ENCODE measurements around the gene TMEM129.
A peak's percentile ranks its signal among the peaks of the same experiment; 100 is the strongest.

Gene TMEM129

GRCh38 chr4:1721666-1722550 is 785 bp upstream of the TMEM129 start:
- H3K27ac ChIP-seq (ENCODE audit: insufficient read depth, low read depth, low read length, poor library complexity, severe bottlenecking), result no peak overlapping the region

GRCh38 chr4:1720163-1720983 is 750 bp downstream of the TMEM129 start:
- 3 to 4% methylated on average over 79 of the region's 79 CpGs for WGBS, 2 experiments
- peak overlapping the region; percentile 36 for H3K27ac ChIP-seq (ENCODE audit: insufficient read depth, low read depth, low read length, poor library complexity, severe bottlenecking)
- H3K4me3 ChIP-seq (ENCODE audit: insufficient read depth, low read depth, low read length), result peak overlapping the region; percentile 89
- H3K27me3 ChIP-seq (ENCODE audit: control insufficient read depth, insufficient read depth, low read length, poor library complexity, severe bottlenecking), result no peaks in the 10 kb centered on the region
- peaks cover 21% of the 10 kb centered on the region for H3K4me1 ChIP-seq (ENCODE audit: control insufficient read depth, insufficient read depth, low read length)
- H3K9me3 ChIP-seq (ENCODE audit: control insufficient read depth, low read length), result no peaks in the 10 kb centered on the region
- H3K36me3 ChIP-seq (ENCODE audit: control insufficient read depth, insufficient read depth, low read length), result peaks cover 14% of the 10 kb centered on the region

More at GRCh38 chr4:1721666-1722550, 785 bp upstream of the TMEM129 start:
- H3K9me3 ChIP-seq (ENCODE audit: control insufficient read depth, low read length), result no peaks in the 10 kb centered on the region
- H3K4me1 ChIP-seq (ENCODE audit: control insufficient read depth, insufficient read depth, low read length), result peaks cover 25% of the 10 kb centered on the region
- 2 to 3% methylated on average over 61 of the region's 61 CpGs for WGBS, 2 experiments
- H3K4me3 ChIP-seq (ENCODE audit: insufficient read depth, low read depth, low read length), result peak overlapping the region; percentile 89
- peaks cover 19% of the 10 kb centered on the region for H3K36me3 ChIP-seq (ENCODE audit: control insufficient read depth, insufficient read depth, low read length)
- H3K27me3 ChIP-seq (ENCODE audit: control insufficient read depth, insufficient read depth, low read length, poor library complexity, severe bottlenecking), result no peaks in the 10 kb centered on the region

GRCh38 chr4:1718095-1718850 is 2.9 kb downstream of the TMEM129 start:
- Histone ChIP-seq H3K9me3 (ENCODE audit: control insufficient read depth, low read length) (no peaks in the 10 kb centered on the region), H3K36me3 (ENCODE audit: control insufficient read depth, insufficient read depth, low read length) (no peaks in the 10 kb centered on the region)
- WGBS, 2 experiments, result 95% methylated on average over 31 of the region's 31 CpGs

GRCh38 chr4:1717129-1718094 is 3.7 kb downstream of the TMEM129 start:
- no peaks in the 10 kb centered on the region for H3K27me3 ChIP-seq (ENCODE audit: control insufficient read depth, insufficient read depth, low read length, poor library complexity, severe bottlenecking)
- H3K27ac ChIP-seq (ENCODE audit: insufficient read depth, low read depth, low read length, poor library complexity, severe bottlenecking), result no peak overlapping the region
- no peak overlapping the region for H3K4me3 ChIP-seq (ENCODE audit: insufficient read depth, low read depth, low read length)
- no peaks in the 10 kb centered on the region for H3K36me3 ChIP-seq (ENCODE audit: control insufficient read depth, insufficient read depth, low read length)
- H3K9me3 ChIP-seq (ENCODE audit: control insufficient read depth, low read length), result no peaks in the 10 kb centered on the region
- WGBS, 2 experiments, result 95 to 96% methylated on average over 32 of the region's 32 CpGs
- H3K4me1 ChIP-seq (ENCODE audit: control insufficient read depth, insufficient read depth, low read length), result peaks cover 14% of the 10 kb centered on the region

More at GRCh38 chr4:1718095-1718850, 2.9 kb downstream of the TMEM129 start:
- H3K27me3 ChIP-seq (ENCODE audit: control insufficient read depth, insufficient read depth, low read length, poor library complexity, severe bottlenecking), result no peaks in the 10 kb centered on the region
- no peak overlapping the region for H3K4me3 ChIP-seq (ENCODE audit: insufficient read depth, low read depth, low read length)
- H3K4me1 ChIP-seq (ENCODE audit: control insufficient read depth, insufficient read depth, low read length), result peaks cover 21% of the 10 kb centered on the region
- H3K27ac ChIP-seq (ENCODE audit: insufficient read depth, low read depth, low read length, poor library complexity, severe bottlenecking), result no peak overlapping the region

- Histone ChIP-seq H3K27me3 (ENCODE audit: control insufficient read depth, insufficient read depth, low read length, poor library complexity, severe bottlenecking) (no peaks in the 10 kb centered on the region), H3K4me3 (ENCODE audit: insufficient read depth, low read depth, low read length) (no peak overlapping the region), H3K27ac (ENCODE audit: insufficient read depth, low read depth, low read length, poor library complexity, severe bottlenecking) (no peak overlapping the region), H3K4me1 (ENCODE audit: control insufficient read depth, insufficient read depth, low read length) (peaks cover 9% of the 10 kb centered on the region), H3K9me3 (ENCODE audit: control insufficient read depth, low read length) (no peaks in the 10 kb centered on the region), H3K36me3 (ENCODE audit: control insufficient read depth, insufficient read depth, low read length) (no peaks in the 10 kb centered on the region)
- WGBS, 2 experiments, result 90 to 93% methylated on average over 15 of the region's 15 CpGs
These were observed 4.8 kb downstream of the TMEM129 start for GRCh38 chr4:1716065-1716945.

- no peak overlapping the region for H3K4me3 ChIP-seq (ENCODE audit: insufficient read depth, low read depth, low read length)
- H3K4me1 ChIP-seq (ENCODE audit: control insufficient read depth, insufficient read depth, low read length), result peaks cover 8% of the 10 kb centered on the region
- 90 to 93% methylated on average over 16 of the region's 16 CpGs for WGBS, 2 experiments
- H3K27ac ChIP-seq (ENCODE audit: insufficient read depth, low read depth, low read length, poor library complexity, severe bottlenecking), result no peak overlapping the region
- H3K9me3 ChIP-seq (ENCODE audit: control insufficient read depth, low read length), result no peaks in the 10 kb centered on the region
- no peaks in the 10 kb centered on the region for H3K36me3 ChIP-seq (ENCODE audit: control insufficient read depth, insufficient read depth, low read length)
- H3K27me3 ChIP-seq (ENCODE audit: control insufficient read depth, insufficient read depth, low read length, poor library complexity, severe bottlenecking), result no peaks in the 10 kb centered on the region
These were observed 5.9 kb downstream of the TMEM129 start for GRCh38 chr4:1715002-1715758.

GRCh38 chr4:1714303-1715001 is 6.7 kb downstream of the TMEM129 start:
- 84 to 87% methylated on average over 9 of the region's 9 CpGs for WGBS, 2 experiments

More at GRCh38 chr4:1714303-1715001, 6.7 kb downstream of the TMEM129 start:
- Histone ChIP-seq H3K36me3 (ENCODE audit: control insufficient read depth, insufficient read depth, low read length) (no peaks in the 10 kb centered on the region), H3K4me3 (ENCODE audit: insufficient read depth, low read depth, low read length) (no peak overlapping the region), H3K4me1 (ENCODE audit: control insufficient read depth, insufficient read depth, low read length) (peaks cover under 1% of the 10 kb centered on the region), H3K27ac (ENCODE audit: insufficient read depth, low read depth, low read length, poor library complexity, severe bottlenecking) (no peak overlapping the region), H3K27me3 (ENCODE audit: control insufficient read depth, insufficient read depth, low read length, poor library complexity, severe bottlenecking) (no peaks in the 10 kb centered on the region), H3K9me3 (ENCODE audit: control insufficient read depth, low read length) (no peaks in the 10 kb centered on the region)

Data from ectodermal cell (in vitro differentiated cells).